HG03565 (cell line): ENCODE results near the gene RAB11FIP4.

Source experiments
- ATAC-seq: cut with Tn5 transposase; IDR thresholded peaks from one replicate; pipeline ENCODE4 v1.9.1; 2021; ENCODE audit warnings: mild to moderate bottlenecking, moderate library complexity; ENCODE audit not compliant: unreplicated experiment

Gene RAB11FIP4

GRCh38 chr17:31537565-31538011 is 146.1 kb downstream of the RAB11FIP4 start:
- ATAC-seq, result no peak

- peak; percentile 49 for ATAC-seq
Observed at GRCh38 chr17:31538080-31538762, 146.7 kb downstream of the RAB11FIP4 start.

DNA sequence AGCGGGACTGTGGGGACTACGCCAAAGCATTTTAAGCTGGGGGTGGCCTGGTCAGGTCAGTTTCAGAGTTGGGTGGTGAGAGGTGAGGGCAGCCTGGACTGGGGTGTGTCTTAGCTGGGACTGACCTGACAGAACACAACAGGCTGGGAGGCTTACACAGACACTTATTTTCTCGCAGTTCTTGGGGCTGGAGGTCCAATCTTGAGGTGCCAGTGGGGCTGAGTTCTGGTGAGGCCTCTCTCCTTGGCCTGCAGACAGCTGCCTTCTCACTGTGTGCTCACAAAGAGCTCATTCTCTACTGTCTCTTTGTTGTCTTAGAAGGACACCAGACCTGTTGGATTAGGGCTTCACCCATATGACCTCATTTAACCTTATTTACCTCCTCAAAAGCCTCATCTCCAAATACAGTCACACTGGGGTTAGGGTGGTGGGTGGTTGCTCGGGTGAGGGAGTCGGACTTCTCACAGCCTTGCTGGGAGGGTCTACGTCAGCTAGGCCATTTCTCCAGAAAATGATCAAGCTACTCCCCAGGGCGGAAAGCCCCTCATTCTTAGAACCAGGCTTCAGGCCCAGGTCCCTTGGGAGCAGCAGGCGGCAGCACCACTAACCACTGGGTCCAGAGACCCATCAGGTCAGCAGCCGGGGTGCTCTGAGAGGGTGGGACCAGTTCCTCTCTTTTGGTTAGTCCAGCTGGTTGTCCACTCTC is 149.3 kb downstream of the RAB11FIP4 start:
- ATAC-seq, result no peak

- ATAC-seq, result no peak
Observed at GRCh38 chr17:31541559-31541958, 150.1 kb downstream of the RAB11FIP4 start.

DNA sequence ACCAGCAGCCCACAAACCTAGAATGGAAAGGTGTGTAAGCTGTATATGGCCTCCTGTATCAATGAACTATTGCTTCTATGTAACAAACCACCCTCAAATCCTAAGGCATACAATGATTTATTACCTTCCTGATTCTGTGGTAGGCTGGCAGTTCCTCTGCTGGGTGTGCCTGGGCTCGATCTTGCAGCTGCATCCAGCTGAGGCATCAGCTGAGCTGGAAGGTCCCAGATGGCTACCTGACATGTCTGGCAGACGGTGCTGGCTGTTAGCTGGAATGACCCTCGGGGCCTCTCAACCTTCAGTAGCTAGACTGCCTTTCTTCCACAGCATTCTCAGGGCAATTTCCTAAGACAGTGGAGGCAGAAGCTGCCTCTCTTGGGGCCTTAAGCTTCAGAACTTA is 152.7 kb downstream of the RAB11FIP4 start:
- ATAC-seq, result no peak

GRCh38 chr17:31546650-31547049 is 155.2 kb downstream of the RAB11FIP4 start:
- ATAC-seq, result no peak

DNA sequence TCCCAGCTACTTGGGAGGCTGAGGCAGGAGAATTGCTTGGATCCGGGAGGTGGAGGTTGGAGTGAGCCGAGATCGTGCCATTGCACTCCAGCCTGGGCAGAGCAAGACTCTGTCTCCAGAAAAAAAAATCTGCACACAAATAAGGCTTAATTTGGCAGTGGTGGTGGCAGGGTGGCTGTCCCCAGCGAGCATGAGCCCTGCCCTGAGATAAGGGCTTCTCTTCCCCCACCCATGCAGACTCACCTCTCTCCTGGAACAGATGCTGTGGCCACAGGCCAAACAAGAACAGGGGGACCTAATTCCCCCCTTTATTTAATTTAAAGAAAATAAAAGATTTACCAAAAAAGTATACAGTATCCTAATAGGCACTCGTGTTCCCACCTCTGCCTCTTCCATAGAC is 157.2 kb downstream of the RAB11FIP4 start:
- ATAC-seq, result no peak

DNA sequence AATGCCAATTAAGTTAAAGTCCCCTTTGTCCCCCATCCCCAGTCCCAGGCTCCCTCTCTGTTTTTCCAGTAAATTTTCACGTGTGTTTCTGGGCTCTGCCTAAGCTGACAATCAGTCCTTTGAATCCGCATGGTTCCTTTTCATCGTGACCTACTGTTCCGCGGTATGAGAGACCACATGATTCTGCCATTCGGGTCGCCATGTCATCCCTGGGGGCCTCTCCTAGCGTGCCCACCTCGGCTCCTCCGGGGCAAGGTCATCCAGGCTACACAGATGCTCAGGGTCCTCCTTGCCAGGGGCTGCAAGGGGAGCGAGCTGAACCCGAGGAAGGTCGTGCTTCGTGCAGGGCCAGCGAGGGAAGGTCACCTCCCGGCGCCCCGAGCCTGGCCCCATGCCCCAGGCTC is 157.6 kb downstream of the RAB11FIP4 start:
- ATAC-seq, result no peak

- peak; percentile 66 for ATAC-seq
Observed at GRCh38 chr17:31549525-31550388, 158.3 kb downstream of the RAB11FIP4 start.

- ATAC-seq, result no peak
Observed at GRCh38 chr17:31550389-31551056, 159.0 kb downstream of the RAB11FIP4 start.

GRCh38 chr17:31552568-31552967 is 161.1 kb downstream of the RAB11FIP4 start:
- no peak for ATAC-seq

DNA sequence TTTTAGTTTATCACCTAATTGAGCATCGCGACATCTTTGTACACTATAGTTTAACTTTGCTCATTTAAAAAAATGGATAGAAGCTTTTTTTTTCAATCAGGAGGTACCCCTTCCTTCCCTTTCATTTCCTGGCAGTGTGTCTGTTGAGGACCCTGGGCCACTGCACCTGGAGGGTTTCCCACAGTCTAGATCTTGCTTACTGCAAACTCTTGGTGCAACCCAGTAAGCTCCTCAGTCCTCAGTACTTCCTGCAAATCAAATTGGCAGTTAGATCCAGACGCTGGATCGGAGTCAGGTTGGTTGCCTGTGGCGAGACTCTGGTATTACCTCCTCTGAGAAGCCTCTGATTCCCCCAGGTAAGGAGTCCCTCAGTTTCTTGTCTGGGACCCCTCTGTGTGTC is 162.0 kb downstream of the RAB11FIP4 start:
- ATAC-seq, result no peak

DNA sequence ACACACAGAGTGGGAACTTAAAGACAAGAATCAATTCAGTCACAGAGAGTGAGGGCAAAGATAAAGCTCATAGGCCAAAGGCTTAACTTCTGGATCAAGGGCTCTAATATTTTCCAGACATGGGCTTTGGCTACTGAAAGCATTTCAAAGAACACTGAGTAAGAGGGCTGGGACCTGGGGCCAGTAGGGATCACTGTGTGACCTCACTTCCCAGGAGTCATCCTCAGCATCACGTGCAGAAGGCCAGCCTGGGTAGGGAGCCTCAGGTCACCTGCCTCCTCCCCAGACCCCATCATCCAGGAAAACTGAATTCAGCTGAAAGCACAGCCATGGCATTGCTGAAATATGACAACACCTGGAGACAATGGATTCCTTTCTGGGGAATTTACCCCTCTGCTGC is 163.5 kb downstream of the RAB11FIP4 start:
- ATAC-seq, result no peak

- no peak for ATAC-seq
Observed at GRCh38 chr17:31556969-31557645, 165.6 kb downstream of the RAB11FIP4 start.

GRCh38 chr17:31558748-31559583 is 167.5 kb downstream of the RAB11FIP4 start:
- no peak for ATAC-seq

GRCh38 chr17:31559584-31560501 is 168.4 kb downstream of the RAB11FIP4 start:
- no peak for ATAC-seq

GRCh38 chr17:31560616-31561235 is 169.3 kb downstream of the RAB11FIP4 start:
- no peak for ATAC-seq
